ENCODE data around the gene MIEF1. TPM values are rescaled to one million over a fixed set of nuclear protein-coding genes. Genes with fewer than 3 reads are reported as not detected.

Gene MIEF1
- total RNA-seq, 4 donors from 2014 or later: 17.8 to 28.3 (median 21.4) TPM

GRCh38 chr22:39530692-39531331 lies 28.7 kb downstream of the MIEF1 start:
- TF ChIP-seq CTCF (IDR thresholded peaks at IDR 0.05): peak in 2 of 4 experiments; percentile 9 to 17
- TF ChIP-seq POLR2A (IDR thresholded peaks at IDR 0.05): no peak
- no peak for TF ChIP-seq POLR2AphosphoS5 (IDR thresholded peaks at IDR 0.05)
- TF ChIP-seq EP300 (IDR thresholded peaks at IDR 0.05): no peak
- 26 to 41% methylated on average over 6 to 7 of the region's 9 CpGs for WGBS, 2 donors (ENCODE audit: low coverage in 1 of 2)
- H3K4me1 ChIP-seq: peaks cover 2 to 76% (median 56%) of the 10 kb centered on the region in 3 donors

GRCh38 chr22:39532215-39533073 lies 30.4 kb downstream of the MIEF1 start, which contains the start of gene RPS19BP1:
Gene RPS19BP1 (minus strand): TSS chr22:39532748. CDS start chr22:39532738, 10 bp downstream.
- Histone ChIP-seq H3K4me1 (peaks cover 2 to 61% (median 51%) of the 10 kb centered on the region in 3 donors), H3K27me3 (no peaks in the 10 kb centered on the region), H3K4me3 (peak within 1 kb of the TSS; percentile 45 to 75), H3K27ac (peak within 1 kb of the TSS; percentile 49 to 95 (median 89)), H3K36me3 (peaks cover 0 to 29% of the 10 kb centered on the region in 2 donors), H3K9me3 (no peaks in the 10 kb centered on the region)
- peak; percentile 94 for ATAC-seq
- TF ChIP-seq POLR2AphosphoS5 (IDR thresholded peaks at IDR 0.05): peak; percentile 74
- peak in 2 of 4 experiments; percentile 28 to 29 for TF ChIP-seq CTCF (IDR thresholded peaks at IDR 0.05)
- TF ChIP-seq EP300 (IDR thresholded peaks at IDR 0.05): no peak
- TF ChIP-seq POLR2A (IDR thresholded peaks at IDR 0.05): peak; percentile 79 to 84
- 0% methylated on average over 4 of the region's 67 CpGs; no CpG with 5 or more reads in 1 of the 2 donors for WGBS, 2 donors (ENCODE audit: low coverage in 1 of 2)

More at GRCh38 chr22:39530692-39531331, 28.7 kb downstream of the MIEF1 start:
- ATAC-seq: no peak
- no peaks in the 10 kb centered on the region for H3K9me3 ChIP-seq
- no peak overlapping the region for H3K4me3 ChIP-seq
- H3K36me3 ChIP-seq: peaks cover 0 to 29% of the 10 kb centered on the region in 2 donors
- H3K27ac ChIP-seq: peak overlapping the region in 1 of 4 donors; percentile 100
- no peaks in the 10 kb centered on the region for H3K27me3 ChIP-seq

- Histone ChIP-seq H3K4me1 (peaks cover 2 to 45% (median 34%) of the 10 kb centered on the region in 3 donors), H3K9me3 (no peaks in the 10 kb centered on the region), H3K27me3 (no peaks in the 10 kb centered on the region), H3K36me3 (peaks cover 0 to 14% of the 10 kb centered on the region in 2 donors), H3K27ac (peak overlapping the region in 3 of 4 donors; percentile 34 to 59 (median 54)), H3K4me3 (no peak overlapping the region)
- 78 to 92% methylated on average over 8 to 10 of the region's 12 CpGs for WGBS, 2 donors (ENCODE audit: low coverage in 1 of 2)
- TF ChIP-seq CTCF (IDR thresholded peaks at IDR 0.05) (no peak), POLR2AphosphoS5 (IDR thresholded peaks at IDR 0.05) (no peak), EP300 (IDR thresholded peaks at IDR 0.05) (no peak), POLR2A (IDR thresholded peaks at IDR 0.05) (no peak)
- no peak for ATAC-seq
Observed at GRCh38 chr22:39534092-39534506, 32.0 kb downstream of the MIEF1 start.

- 0% methylated on average over 1 of the region's 41 CpGs; no CpG with 5 or more reads in 1 of the 2 donors for WGBS, 2 donors (ENCODE audit: low coverage in 1 of 2)
- Histone ChIP-seq H3K27ac (peak overlapping the region in 3 of 4 donors; percentile 34 to 59 (median 54)), H3K9me3 (no peaks in the 10 kb centered on the region), H3K36me3 (peaks cover 0 to 9% of the 10 kb centered on the region in 2 donors), H3K4me3 (peak overlapping the region in 1 of 2 donors; percentile 21), H3K4me1 (peaks cover 2 to 38% (median 28%) of the 10 kb centered on the region in 3 donors), H3K27me3 (no peaks in the 10 kb centered on the region)
- peak; percentile 24 for ATAC-seq
- peak in 3 of 4 experiments; percentile 93 to 99 (median 94) for TF ChIP-seq CTCF (IDR thresholded peaks at IDR 0.05)
- no peak for TF ChIP-seq EP300 (IDR thresholded peaks at IDR 0.05)
Observed at GRCh38 chr22:39534591-39535356, 32.7 kb downstream of the MIEF1 start.

Data from gastroesophageal sphincter (tissue), 4 donors.